CD4-positive, alpha-beta T cell treated with Interleukin-4 for 1 hour (primary cell): Measurements from ENCODE around the gene LRP2.

ENCODE experiments used
- DNase-seq, 2 donors: peaks; one replicate each; pipeline ENCODE4 v3.0.0-alpha.2; 2020 to 2022

The LRP2 gene

GRCh38 chr2:169232551-169233154 lies 129.7 kb downstream of the LRP2 start:
- no peak for DNase-seq

- DNase-seq = no peak
Observed at GRCh38 chr2:169230204-169230603, 132.1 kb downstream of the LRP2 start.

- no peak for DNase-seq
Observed at GRCh38 chr2:169229590-169229989, 132.7 kb downstream of the LRP2 start.

- no peak for DNase-seq
Observed at GRCh38 chr2:169225906-169226305, 136.4 kb downstream of the LRP2 start.

GRCh38 chr2:169225233-169225750 lies 137.0 kb downstream of the LRP2 start:
- no peak for DNase-seq

- no peak for DNase-seq
Observed at GRCh38 chr2:169222665-169223064, 139.7 kb downstream of the LRP2 start.

- DNase-seq = no peak
Observed at GRCh38 chr2:169221745-169222369, 140.5 kb downstream of the LRP2 start.

GRCh38 chr2:169210917-169211316 lies 151.4 kb downstream of the LRP2 start:
- no peak for DNase-seq

GRCh38 chr2:169208026-169208425 lies 154.3 kb downstream of the LRP2 start:
- no peak for DNase-seq

- no peak for DNase-seq
Observed at GRCh38 chr2:169205176-169205575, 157.2 kb downstream of the LRP2 start.

GRCh38 chr2:169203952-169204351 lies 158.4 kb downstream of the LRP2 start:
- DNase-seq = no peak

- no peak for DNase-seq
Observed at GRCh38 chr2:169200756-169201155, 161.6 kb downstream of the LRP2 start.

GRCh38 chr2:169193618-169194017 lies 168.7 kb downstream of the LRP2 start:
- DNase-seq = no peak

- DNase-seq = no peak
Observed at GRCh38 chr2:169190197-169190775, 172.0 kb downstream of the LRP2 start.

GRCh38 chr2:169189132-169189531 lies 173.2 kb downstream of the LRP2 start:
- no peak for DNase-seq

- DNase-seq = no peak
Observed at GRCh38 chr2:169185711-169186110, 176.6 kb downstream of the LRP2 start.

- no peak for DNase-seq
Observed at GRCh38 chr2:169184074-169184473, 178.3 kb downstream of the LRP2 start.

GRCh38 chr2:169182573-169182972 lies 179.8 kb downstream of the LRP2 start:
- no peak for DNase-seq

- DNase-seq = no peak
Observed at GRCh38 chr2:169178804-169179390, 183.4 kb downstream of the LRP2 start.

- DNase-seq = no peak
Observed at GRCh38 chr2:169178364-169178763, 184.0 kb downstream of the LRP2 start.

- no peak for DNase-seq
Observed at GRCh38 chr2:169175112-169175511, 187.2 kb downstream of the LRP2 start.

- DNase-seq = no peak
Observed at GRCh38 chr2:169173876-169174275, 188.5 kb downstream of the LRP2 start.

GRCh38 chr2:169172914-169173313 lies 189.4 kb downstream of the LRP2 start:
- DNase-seq = no peak

GRCh38 chr2:169172151-169172735 lies 190.1 kb downstream of the LRP2 start:
- DNase-seq = no peak
